Cardiac septum (tissue), 1 donor: ENCODE results near the gene KCTD21. TPM values are rescaled to one million over a fixed set of nuclear protein-coding genes. Genes with fewer than 3 reads are reported as not detected.
"Not testable (repeated sequence)": the region's sequence is repeated elsewhere in the genome, so short reads cannot be mapped to it uniquely, and the experiment has no call there.

Source experiments
- DNase-seq: peaks from one replicate; pipeline ENCODE4 v3.0.0-alpha.2; 2020; ENCODE audit warnings: low spot score
- intact Hi-C: fragments of 100-400 bp; cut with DNase I; formaldehyde crosslinking; loops from one replicate; pipeline ENCODE4 v1.14.0; 2022
- total RNA-seq: library from RNA; stranded (reverse); fragmentation: NEBNext Ultra II Directional; extraction: Animal tissue kit (Norgen Biotek cat#: 25700); gene quantifications from one replicate; pipeline ENCODE4 v1.2.1, GENCODE V29; 2021
- donor health status: DM: no; HTN: no; CAD: no.

Gene KCTD21
- total RNA-seq, 1 donor from 2014 or later = 8.5 TPM

- intact Hi-C loops = loop anchor here (5.0 kb wide), 1 partner anchor 47 kb away; no protein-coding TSS in a partner anchor
- no peak for DNase-seq
Observed at GRCh38 chr11:78189174-78189724, 823 bp upstream of the KCTD21 start.

DNA sequence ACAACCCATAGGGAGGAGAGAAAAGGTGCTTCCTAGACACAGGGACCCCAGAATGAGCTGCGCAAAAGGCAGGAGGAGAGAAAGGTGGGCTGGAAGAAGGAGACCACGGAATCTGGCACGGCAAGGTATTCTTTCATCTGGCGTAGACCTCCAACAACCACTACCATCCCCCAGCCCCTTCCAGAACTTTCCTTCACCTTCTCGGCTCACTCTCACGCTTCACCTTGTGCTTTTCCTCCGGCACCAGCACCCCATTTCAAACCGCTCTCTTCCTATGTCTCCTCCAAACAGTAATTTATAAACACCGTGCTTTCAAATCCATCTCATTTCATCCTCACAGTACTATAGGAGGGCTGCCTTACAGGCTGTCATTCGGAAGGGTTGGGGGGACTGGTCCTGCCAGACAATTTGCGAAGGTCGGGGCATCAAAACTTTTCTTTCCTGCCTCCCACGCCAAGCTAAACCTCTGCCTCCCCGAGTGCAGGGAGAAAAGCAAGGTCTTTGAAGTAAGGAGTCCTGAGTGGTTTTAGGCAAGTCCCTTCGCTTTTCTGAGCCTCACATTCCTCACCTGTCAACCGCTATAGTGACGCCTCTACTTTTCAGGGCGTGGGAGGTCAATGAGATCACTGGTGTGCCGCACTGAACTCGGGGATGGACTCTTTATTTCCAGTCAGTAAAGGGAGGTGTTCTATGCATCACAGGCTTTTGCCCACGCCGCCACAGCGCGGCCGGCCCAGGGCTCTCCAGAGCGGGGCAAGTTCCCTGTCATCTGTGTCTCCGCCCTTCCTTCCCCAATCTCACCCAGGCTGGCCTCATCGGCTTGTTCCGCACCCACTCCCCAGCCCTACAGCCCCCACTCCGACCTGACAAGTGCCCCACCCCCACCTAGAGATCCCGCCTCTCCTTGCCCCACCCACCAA lies 800 bp downstream of the KCTD21 start:
- DNase-seq = no peak

DNA sequence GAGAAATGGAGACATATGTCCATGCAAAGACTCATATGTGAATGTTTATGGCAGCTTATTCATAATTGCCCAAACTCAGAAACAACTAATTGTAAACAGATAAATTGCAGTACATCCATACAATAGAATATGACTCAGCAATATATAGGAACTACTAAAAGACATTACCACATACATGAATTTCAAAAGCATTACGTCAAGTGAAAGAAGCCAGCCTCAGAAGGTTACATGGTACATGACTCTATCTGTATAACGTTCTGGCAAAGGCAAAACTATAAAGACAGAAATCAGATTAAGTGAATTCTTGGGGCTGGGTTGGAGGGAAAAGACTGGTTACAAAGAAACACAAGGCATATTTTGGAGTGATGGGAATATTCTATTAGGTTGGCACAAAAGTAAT lies 7.2 kb downstream of the KCTD21 start:
- intact Hi-C loops = no loop called here

More for the DNA sequence above, 800 bp downstream of the KCTD21 start:
- intact Hi-C loops = loop anchor here (5.0 kb wide), 1 partner anchor 45 kb away; no protein-coding TSS in a partner anchor

DNA sequence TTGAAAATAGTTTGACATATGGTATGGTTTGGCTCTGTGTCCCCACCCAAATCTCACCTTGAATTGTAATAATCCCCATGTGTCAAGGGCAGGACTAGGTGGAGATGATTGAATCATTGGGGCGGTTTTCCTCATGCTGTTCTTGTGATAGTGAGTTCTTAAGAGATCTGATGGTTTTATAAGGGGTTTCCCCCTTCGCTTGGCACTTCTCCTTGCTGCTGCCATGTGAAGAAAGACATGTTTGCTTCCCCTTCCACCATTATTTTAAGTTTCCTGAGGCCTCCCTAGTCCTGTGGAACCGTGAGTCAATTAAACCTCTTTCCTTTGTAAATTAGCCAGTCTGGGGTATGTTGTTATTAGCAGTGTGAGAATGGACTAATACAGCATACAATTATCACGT lies 7.7 kb downstream of the KCTD21 start:
- no peak for DNase-seq
- intact Hi-C loops = no loop called here

More for the DNA sequence above, 7.2 kb downstream of the KCTD21 start:
- no peak for DNase-seq

DNA sequence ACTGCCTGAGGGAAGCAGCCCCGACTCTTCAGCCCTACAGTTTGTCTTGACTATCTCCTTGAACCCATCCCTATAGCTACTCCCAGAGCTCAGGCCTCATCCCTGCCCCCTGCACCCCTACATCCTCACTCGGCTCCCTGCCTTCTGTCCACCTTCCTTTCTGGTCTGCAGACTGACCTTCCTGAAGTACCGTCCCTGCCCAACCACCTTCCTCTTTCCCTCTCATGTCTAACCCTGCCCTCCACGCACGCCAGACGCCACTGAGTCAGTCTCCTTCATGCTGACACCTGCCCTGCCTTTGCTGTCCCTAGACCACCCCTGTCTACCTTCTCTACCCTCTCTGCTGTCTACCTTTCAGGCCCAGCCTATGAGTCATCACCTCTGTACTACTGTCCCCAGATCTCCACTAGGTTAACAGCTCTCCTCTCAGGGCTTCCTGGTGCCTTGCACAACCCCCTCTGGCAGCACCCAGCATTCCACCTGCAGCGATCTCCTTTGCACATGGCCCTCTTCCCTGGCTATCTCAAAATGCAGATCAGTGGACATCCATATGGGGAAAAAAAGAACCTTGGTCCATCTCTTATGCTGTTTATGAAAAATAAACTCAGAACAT lies 8.9 kb downstream of the KCTD21 start:
- intact Hi-C loops = no loop called here
- no peak for DNase-seq

DNA sequence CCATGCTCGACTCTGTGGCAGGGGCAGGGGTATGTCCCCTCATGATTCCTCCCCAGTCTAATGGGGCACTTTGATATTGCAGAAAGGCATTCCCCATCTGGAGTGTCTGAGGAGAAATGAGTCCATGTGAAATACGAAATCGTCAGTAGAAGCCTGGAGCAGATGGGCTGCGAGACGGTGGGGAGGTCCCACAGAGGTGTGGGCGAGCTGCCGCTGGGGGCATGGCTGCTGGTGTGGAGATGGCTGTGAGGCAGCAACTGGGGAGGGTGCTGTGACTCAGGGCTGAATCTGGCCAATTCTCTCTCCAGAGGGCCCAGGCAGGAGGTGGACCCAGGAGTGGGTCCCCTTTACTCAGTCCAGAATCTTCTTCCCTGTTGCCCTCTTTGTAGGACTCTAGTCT lies 11.2 kb downstream of the KCTD21 start:
- intact Hi-C loops = no loop called here

GRCh38 chr11:78176605-78177141 lies 11.8 kb downstream of the KCTD21 start:
- DNase-seq = no peak
- intact Hi-C loops = no loop called here

More for the DNA sequence above, 11.2 kb downstream of the KCTD21 start:
- no peak for DNase-seq

DNA sequence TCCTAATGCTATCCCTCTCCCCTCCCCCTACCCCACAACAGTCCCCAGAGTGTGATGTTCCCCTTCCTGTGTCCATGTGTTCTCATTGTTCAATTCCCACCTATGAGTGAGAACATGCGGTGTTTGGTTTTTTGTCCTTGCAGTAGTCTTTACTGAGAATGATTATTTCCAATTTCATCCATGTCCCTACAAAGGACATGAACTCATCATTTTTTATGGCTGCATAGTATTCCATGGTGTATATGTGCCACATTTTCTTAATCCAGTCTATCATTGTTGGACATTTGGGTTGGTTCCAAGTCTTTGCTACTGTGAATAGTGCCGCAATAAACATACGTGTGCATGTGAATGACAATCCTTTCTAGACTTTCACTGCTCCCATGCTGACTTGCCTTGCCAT lies 12.6 kb downstream of the KCTD21 start:
- intact Hi-C loops, DNase-seq: not testable (repeated sequence)

DNA sequence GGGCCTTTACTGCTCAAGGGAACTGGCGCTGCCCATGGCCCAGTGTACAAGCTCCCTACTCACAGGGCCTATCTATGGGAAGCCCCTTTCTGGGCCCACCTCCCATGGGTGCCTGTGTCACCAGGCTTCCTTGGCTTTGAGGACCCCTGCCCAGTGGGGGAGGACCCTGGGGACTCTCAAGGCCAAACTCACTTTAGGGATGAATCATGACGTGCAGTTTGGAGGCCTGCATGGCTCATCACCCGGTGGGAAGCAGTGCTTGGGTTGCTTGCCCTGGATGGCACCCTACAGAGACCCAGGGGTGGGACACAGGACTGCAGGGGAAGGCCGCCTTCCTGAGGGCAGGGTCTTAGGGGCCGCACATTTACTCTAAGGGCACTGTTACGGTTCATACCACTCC lies 16.5 kb downstream of the KCTD21 start:
- DNase-seq = no peak
- intact Hi-C loops = no loop called here

- intact Hi-C loops = no loop called here
- DNase-seq = no peak
Observed at GRCh38 chr11:78170874-78171549, 17.4 kb downstream of the KCTD21 start.

- intact Hi-C loops = no loop called here
- no peak for DNase-seq
Observed at GRCh38 chr11:78170413-78170812, 18.0 kb downstream of the KCTD21 start.

- peak; percentile 91 for DNase-seq
- intact Hi-C loops = loop anchor here (5.0 kb wide), 1 partner anchor 248 kb away; the partner anchor contains the start of gene GAB2
Observed at GRCh38 chr11:78168539-78169477, 19.6 kb downstream of the KCTD21 start.

DNA sequence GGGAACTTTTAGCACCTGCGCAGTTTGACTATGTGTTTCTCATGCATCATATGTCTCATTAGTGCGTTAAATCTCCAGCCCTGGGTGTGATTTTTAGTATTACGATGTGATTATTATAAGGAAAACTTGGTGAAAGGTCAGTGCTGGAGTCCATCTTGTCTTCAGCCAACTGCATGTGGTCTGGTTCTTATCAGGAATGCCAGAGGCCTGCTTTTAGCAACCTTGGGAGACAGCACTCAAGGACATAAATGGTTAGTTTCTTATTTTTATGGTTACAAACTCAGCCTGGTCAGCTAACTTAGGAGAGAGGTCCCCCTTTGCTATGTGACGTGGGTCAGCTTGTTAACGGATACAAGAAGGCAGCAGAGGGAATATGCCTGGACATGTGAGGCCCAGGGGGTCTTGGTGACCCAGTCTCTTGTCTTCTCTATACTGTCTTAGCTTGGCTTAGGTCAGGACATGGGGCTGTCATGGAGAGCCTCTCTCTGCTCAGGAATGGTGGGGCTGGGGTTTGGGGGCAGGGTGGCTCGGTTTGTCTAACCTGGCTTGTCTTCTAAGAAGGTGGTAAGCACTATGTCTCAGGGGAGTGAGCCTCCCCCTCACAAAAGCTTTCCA lies 21.5 kb downstream of the KCTD21 start:
- intact Hi-C loops = loop anchor here (5.0 kb wide), 1 partner anchor 250 kb away; the partner anchor contains the start of gene GAB2
- no peak for DNase-seq

GRCh38 chr11:78164471-78164870 lies 24.0 kb downstream of the KCTD21 start:
- no peak for DNase-seq
- intact Hi-C loops = no loop called here

- no peak for DNase-seq
- intact Hi-C loops = no loop called here
Observed at GRCh38 chr11:78163828-78164227, 24.6 kb downstream of the KCTD21 start.

DNA sequence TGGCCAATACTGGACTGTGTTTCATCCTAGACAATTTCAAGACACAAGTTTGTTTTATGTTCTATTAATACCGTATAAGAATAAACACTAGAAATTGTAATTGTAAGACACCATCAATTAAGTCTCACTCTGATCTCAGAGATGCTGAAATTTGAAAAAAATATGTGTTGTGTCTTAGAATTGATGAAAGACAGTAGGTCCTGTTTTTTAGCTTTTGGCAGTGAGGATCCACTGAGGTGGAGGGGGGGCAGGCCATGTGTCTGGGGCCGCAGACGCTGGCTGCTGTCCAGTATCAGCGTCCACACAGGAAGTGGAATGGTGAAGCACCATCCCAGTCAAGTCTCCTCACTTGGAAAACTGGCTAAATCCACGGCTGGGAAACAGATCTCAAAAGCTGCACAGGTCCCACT lies 26.5 kb downstream of the KCTD21 start:
- intact Hi-C loops = no loop called here
- DNase-seq = peak; percentile 80

DNA sequence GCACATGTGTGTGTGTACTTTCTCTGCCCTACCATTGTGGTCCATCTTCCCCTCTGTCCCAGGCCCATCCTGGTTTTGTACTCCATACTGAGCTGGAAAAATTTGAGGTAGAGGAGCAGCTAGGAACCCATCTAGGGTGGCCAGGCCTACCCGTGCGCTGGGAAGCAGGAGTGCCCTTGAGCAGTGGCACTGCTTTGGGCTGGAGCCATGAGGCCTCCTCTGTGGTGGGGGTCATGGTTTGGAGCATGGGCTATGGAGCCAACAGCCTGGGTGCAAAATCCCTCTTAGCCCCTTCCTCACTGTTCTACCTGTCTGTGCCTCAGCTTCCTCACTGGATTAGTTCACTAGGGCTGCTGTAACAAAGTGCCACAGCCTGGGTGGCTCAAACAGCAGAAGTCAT lies 27.1 kb downstream of the KCTD21 start:
- intact Hi-C loops = no loop called here

GRCh38 chr11:78160557-78160956 lies 27.9 kb downstream of the KCTD21 start:
- intact Hi-C loops = no loop called here
- no peak for DNase-seq

More for the DNA sequence above, 27.1 kb downstream of the KCTD21 start:
- DNase-seq = no peak
